K562 (cell line): Measurements from ENCODE around the gene NAV2. TPM values are rescaled to one million over a fixed set of nuclear protein-coding genes. Genes with fewer than 3 reads are reported as not detected.

Experiments used
- ATAC-seq: fragments of 200-7000 bp; cut with Tn5 transposase; 3 replicates; pipeline ENCODE4 v1.9.1; 2020; ENCODE audit warnings: moderate library complexity
- BruUV-seq: library from RNA; stranded (reverse); fragments of 400-500 nt; replicated peaks from 2 replicates; lab custom pipeline; 2021; lab: Mats Ljungman, UMichigan
- CTCF ChIA-PET: fragments of 300-600 bp; formaldehyde crosslinking; extraction: SDS; loops from one replicate; lab custom pipeline; 2021; ENCODE audit warnings: low intra/inter-chr PET ratio; lab: Yijun Ruan, JAX
- POLR2A ChIA-PET: fragments of 300-600, 350-650 bp; sonication (Branson Sonifier 250); formaldehyde crosslinking; extraction: SDS; loops from one replicate; lab custom pipeline; 2021; ENCODE audit warnings: antibody characterized with exemption, inconsistent platforms; lab: Yijun Ruan, JAX
- DNase-seq, 4 experiments: peaks; one replicate each; pipeline versions ENCODE4 v3.0.0 to v3.0.0-alpha.2; 2011 to 2018; ENCODE audit warnings: low spot score in 3 of 4, mixed read lengths in 3 of 4; ENCODE audit errors: extremely low read depth in 1 of 4
- FAIRE-seq: peaks from 2 replicates; lab custom pipeline; 2011; peaks lifted over from hg19 to GRCh38; lab: Jason Lieb, UNC
- H2AFZ ChIP-seq: 2 replicates; pipeline ENCODE4 v1.6.0; 2011; ENCODE audit warnings: low read depth, low read length, control low read depth, inconsistent platforms
- H3K27ac ChIP-seq: fragments of 200-600 bp; 3 replicates; pipeline ENCODE4 v1.8.0; 2011; ENCODE audit warnings: low read depth, mild to moderate bottlenecking, control low read depth, inconsistent platforms, low read length, moderate library complexity, mixed read lengths; ENCODE audit errors: extremely low read depth
- H3K27me3 ChIP-seq, 2 experiments: fragments of 300-600 bp in 1 of 2; 2 replicates in 1 of 2; 3 replicates in 1 of 2; pipeline versions ENCODE4 v1.6.0 to v1.8.0; 2011; ENCODE audit warnings: inconsistent platforms in 2 of 2, low read length in 2 of 2, mild to moderate bottlenecking in 1 of 2, mixed read lengths in 1 of 2, moderate library complexity in 1 of 2; ENCODE audit not compliant: control insufficient read depth in 2 of 2, insufficient read depth in 2 of 2
- H3K36me3 ChIP-seq: fragments of 300-600 bp; 3 replicates; pipeline ENCODE4 v1.8.0; 2011; ENCODE audit warnings: mild to moderate bottlenecking, low read length, inconsistent platforms; ENCODE audit not compliant: control insufficient read depth, insufficient read depth
- H3K4me1 ChIP-seq, 2 experiments: fragments of 200-600 bp in 1 of 2; replicated peaks in 1 of 2; 2 replicates in 1 of 2; 3 replicates in 1 of 2; pipeline versions ENCODE4 v1.5.1 to v1.8.0; 2011; ENCODE audit warnings: inconsistent platforms in 2 of 2, low read length in 2 of 2, mild to moderate bottlenecking in 1 of 2, mixed read lengths in 1 of 2, moderate library complexity in 1 of 2; ENCODE audit not compliant: control insufficient read depth in 2 of 2, insufficient read depth in 2 of 2
- H3K4me2 ChIP-seq: 2 replicates; pipeline ENCODE4 v1.6.1; 2011; ENCODE audit warnings: low read length, control low read depth, inconsistent platforms, mixed read lengths; ENCODE audit not compliant: insufficient read depth
- H3K4me3 ChIP-seq: fragments of 200-600 bp; sonication (generic), shearing (Covaris generic); 2 replicates; pipeline ENCODE4 v1.5.1; 2016; ENCODE audit warnings: control low read depth, inconsistent platforms
- H3K79me2 ChIP-seq: fragments of 200-600 bp; 3 replicates; pipeline ENCODE4 v1.8.0; 2011; ENCODE audit warnings: low read length, inconsistent platforms; ENCODE audit not compliant: control insufficient read depth, insufficient read depth
- H3K9ac ChIP-seq, 2 experiments: 2 replicates each; pipeline versions ENCODE4 v1.6.0 to v1.6.1; 2011; ENCODE audit warnings: low read depth in 2 of 2, low read length in 2 of 2, control low read depth in 1 of 2, inconsistent platforms in 1 of 2, mild to moderate bottlenecking in 1 of 2, mixed read lengths in 1 of 2; ENCODE audit not compliant: insufficient read depth in 1 of 2
- H3K9me1 ChIP-seq: one replicate; pipeline ENCODE4 v1.6.0; 2011; ENCODE audit warnings: inconsistent platforms, mild to moderate bottlenecking, low read length, moderate library complexity; ENCODE audit not compliant: control insufficient read depth, insufficient read depth
- H3K9me3 ChIP-seq: replicated peaks from 2 replicates; pipeline ENCODE4 v1.5.1; 2011; ENCODE audit warnings: low read depth, low read length, inconsistent platforms; ENCODE audit not compliant: control insufficient read depth, insufficient read depth
- H4K20me1 ChIP-seq: replicated peaks from 2 replicates; pipeline ENCODE4 v1.6.1; 2011; ENCODE audit warnings: low read length, inconsistent platforms, mixed read lengths; ENCODE audit not compliant: control insufficient read depth, insufficient read depth
- RAD21 ChIP-seq, 2 experiments: fragments of 250-450 bp in 1 of 2; fragments of 450-650 bp in 1 of 2; sonication (Bioruptor Pico) in 1 of 2; formaldehyde crosslinking in 1 of 2; IDR thresholded peaks in 1 of 2; conservative IDR thresholded peaks in 1 of 2; 2 replicates each; pipeline versions ENCODE4 v1.4.0 to v1.8.0; 2020 to 2022; ENCODE audit warnings: mild to moderate bottlenecking in 2 of 2, moderate library complexity in 1 of 2
- RCOR1 ChIP-seq, 2 experiments: IDR thresholded peaks; 2 replicates each; pipeline ENCODE4 v1.6.1; 2012; ENCODE audit warnings: low read depth in 2 of 2, low read length in 2 of 2, borderline replicate concordance in 1 of 2, improper control_type of control experiment in 1 of 2
- SMC3 ChIP-seq: conservative IDR thresholded peaks from 2 replicates; pipeline ENCODE4 v1.6.1; 2011; ENCODE audit warnings: low read depth, low read length, improper control_type of control experiment; ENCODE audit not compliant: insufficient read depth
- STAG1 ChIP-seq: sonication (generic); formaldehyde crosslinking; IDR thresholded peaks from 2 replicates; pipeline ENCODE4 v1.5.0; 2020; ENCODE audit warnings: missing genetic modification reagents, borderline replicate concordance
- ZNF445 ChIP-seq: fragments of 250-450 bp; sonication (Bioruptor Pico); IDR thresholded peaks from 2 replicates; pipeline ENCODE4 v1.4.0; 2020; ENCODE audit warnings: low read depth, mild to moderate bottlenecking, moderate library complexity
- WGBS: fragments of 100-300 bp; shearing (Covaris generic); methylation state at CpG from one replicate; pipeline ENCODE4 v1.1.6; 2016; ENCODE audit warnings: low coverage, mixed read lengths; ENCODE audit not compliant: insufficient coverage; ENCODE audit errors: missing lambda C conversion rate; 5-methylcytosine and 5-hydroxymethylcytosine counted together
- in situ Hi-C: fragments of 300-500 bp; cut with MboI; formaldehyde crosslinking; loops from 4 replicates; pipeline ENCODE4 v1.15.0; 2018; ENCODE audit warnings: inconsistent platforms, mixed read lengths
- intact Hi-C: fragments of 100-400 bp; cut with micrococcal nuclease; formaldehyde crosslinking; loops from 2 replicates; pipeline ENCODE4 v1.14.2; 2022
- polyA plus RNA-seq, 8 experiments: library from polyadenylated mRNA; depleted of rRNA in 4 of 8; stranded (reverse) in 5 of 8; unstranded in 3 of 8; fragments of >200 nt; fragmentation: Nextera tagmentation in 2 of 8; fragmentation: Illumina TruSeq in 1 of 8; extraction: Ambion mirVana in 2 of 8; extraction: Trizol in 1 of 8; gene quantifications; 2 replicates each; pipeline versions ENCODE4 v1.2.1 to v1.2.3, GENCODE V29; 2011 to 2014; ENCODE audit warnings: inconsistent platforms in 1 of 8, missing spikeins in 1 of 8
- total RNA-seq, 7 experiments: library from RNA; depleted of rRNA in 6 of 7; stranded (reverse); fragments of >200 nt in 6 of 7; fragmentation: Illumina TruSeq in 2 of 7; extraction: Trizol in 2 of 7; gene quantifications; 2 replicates each; pipeline versions ENCODE4 v1.2.1 to v1.2.3, GENCODE V29; 2011 to 2021; ENCODE audit warnings: low replicate concordance in 1 of 7
- TF ChIP-seq, protein P1 (sequence below), 2 experiments: IDR thresholded peaks; 2 replicates each; pipeline ENCODE4 v1.6.1; 2012; ENCODE audit warnings: improper control_type of control experiment in 2 of 2, low read depth in 2 of 2, low read length in 2 of 2, borderline replicate concordance in 1 of 2
- TF ChIP-seq, protein P2 (sequence below), 2 experiments: fragments of 450-650 bp; formaldehyde crosslinking in 1 of 2; IDR thresholded peaks; 2 replicates each; pipeline versions ENCODE4 v1.4.0 to v1.6.1; 2014 to 2020; ENCODE audit warnings: mild to moderate bottlenecking in 2 of 2, borderline replicate concordance in 1 of 2, low read depth in 1 of 2

Gene NAV2
- total and polyA plus RNA-seq, 9 of the 15 experiments (the other 6 are each of a cell fraction or from before 2014, with no cell fraction given): 0.03 to 0.35 (median 0.05) TPM

DNA sequence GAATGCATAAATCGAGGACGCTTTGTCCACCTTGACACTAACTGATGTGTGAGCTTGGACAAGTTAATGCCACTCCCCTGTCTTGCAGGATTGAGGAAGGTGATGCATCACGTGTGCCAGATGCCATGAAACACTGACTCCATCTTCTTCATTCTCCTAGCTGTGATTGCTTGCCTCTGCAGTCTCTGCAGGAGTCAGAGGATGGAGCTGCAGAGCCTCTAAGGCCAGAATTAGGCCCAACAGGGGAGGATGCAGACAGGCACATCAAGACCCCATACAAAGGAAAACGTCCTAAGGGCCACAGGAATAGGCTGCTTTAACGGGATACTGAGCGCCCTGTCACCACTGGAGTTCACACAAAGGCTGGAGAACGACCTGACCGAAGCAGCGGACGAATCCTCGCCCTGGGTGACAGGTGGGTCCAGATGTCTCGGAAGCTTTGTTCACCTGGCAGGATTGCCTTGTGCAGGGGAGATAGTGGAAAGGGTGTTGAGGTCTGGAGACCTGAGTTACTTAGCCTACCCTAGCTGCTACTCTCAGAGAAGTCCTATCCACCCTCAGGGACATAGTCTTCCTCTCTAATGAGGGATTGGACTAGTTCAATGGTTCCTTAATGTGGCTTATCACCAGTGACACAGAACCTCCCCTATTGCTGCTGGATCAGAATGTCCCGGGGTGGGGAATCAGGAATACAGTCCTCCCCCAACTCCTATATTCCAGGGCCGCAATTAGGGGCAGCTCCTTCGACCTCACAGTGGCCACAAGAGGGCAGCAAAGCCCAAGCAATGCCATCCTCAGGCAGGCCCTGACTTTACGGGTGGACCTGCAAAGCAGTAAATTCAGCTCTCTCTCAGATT, 415.3 kb downstream of the NAV2 start:
- 12% methylated on average over 16 of the region's 16 CpGs for WGBS
- H3K9me3 ChIP-seq: no peaks in the 10 kb centered on the region
- no peak overlapping the region for H3K4me3 ChIP-seq
- H4K20me1 ChIP-seq: no peaks in the 10 kb centered on the region; the same call in 1 of the 2 replicates
- in situ Hi-C loops: loop anchor here (10.0 kb wide), 1 partner anchor 487 kb away; no protein-coding TSS in a partner anchor
- no peaks in the 10 kb centered on the region for H3K9me1 ChIP-seq
- POLR2A ChIA-PET: interaction anchor here (0.6 to 1.8 kb wide), 5 partner anchors 15 to 691 kb away, joined by 3 to 8 read pairs (median 3); no protein-coding TSS in a partner anchor
- no peaks in the 10 kb centered on the region for H3K36me3 ChIP-seq
- peaks cover 2 to 25% of the 10 kb centered on the region in 2 experiments; a peak in 3 of 5 replicates for H3K27me3 ChIP-seq
- H3K27ac ChIP-seq: no peak overlapping the region
- DNase-seq (peak; percentile 70 to 81 (median 74)), ATAC-seq (peak; percentile 97), FAIRE-seq (peak; percentile 85)
- H3K79me2 ChIP-seq: no peaks in the 10 kb centered on the region
- CTCF ChIA-PET: interaction anchor here (1.3 to 1.8 kb wide), 3 partner anchors 177 to 482 kb away, joined by 3 to 7 read pairs (median 6); no protein-coding TSS in a partner anchor
- no peak overlapping the region for H3K4me2 ChIP-seq
- peaks cover 0 to 6% of the 10 kb centered on the region in 2 experiments; a peak in 2 of 5 replicates for H3K4me1 ChIP-seq
- no peak overlapping the region for H3K9ac ChIP-seq
- BruUV-seq: no TSS peak
- intact Hi-C loops: loop anchor here (1.0 to 5.0 kb wide), 6 partner anchors 223 to 544 kb away; no protein-coding TSS in a partner anchor
- H2AFZ ChIP-seq: no peak overlapping the region
- TF ChIP-seq, protein P1, sequence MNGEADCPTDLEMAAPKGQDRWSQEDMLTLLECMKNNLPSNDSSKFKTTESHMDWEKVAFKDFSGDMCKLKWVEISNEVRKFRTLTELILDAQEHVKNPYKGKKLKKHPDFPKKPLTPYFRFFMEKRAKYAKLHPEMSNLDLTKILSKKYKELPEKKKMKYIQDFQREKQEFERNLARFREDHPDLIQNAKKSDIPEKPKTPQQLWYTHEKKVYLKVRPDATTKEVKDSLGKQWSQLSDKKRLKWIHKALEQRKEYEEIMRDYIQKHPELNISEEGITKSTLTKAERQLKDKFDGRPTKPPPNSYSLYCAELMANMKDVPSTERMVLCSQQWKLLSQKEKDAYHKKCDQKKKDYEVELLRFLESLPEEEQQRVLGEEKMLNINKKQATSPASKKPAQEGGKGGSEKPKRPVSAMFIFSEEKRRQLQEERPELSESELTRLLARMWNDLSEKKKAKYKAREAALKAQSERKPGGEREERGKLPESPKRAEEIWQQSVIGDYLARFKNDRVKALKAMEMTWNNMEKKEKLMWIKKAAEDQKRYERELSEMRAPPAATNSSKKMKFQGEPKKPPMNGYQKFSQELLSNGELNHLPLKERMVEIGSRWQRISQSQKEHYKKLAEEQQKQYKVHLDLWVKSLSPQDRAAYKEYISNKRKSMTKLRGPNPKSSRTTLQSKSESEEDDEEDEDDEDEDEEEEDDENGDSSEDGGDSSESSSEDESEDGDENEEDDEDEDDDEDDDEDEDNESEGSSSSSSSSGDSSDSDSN (IDR thresholded peaks at IDR 0.05; ENCODE audit: borderline replicate concordance in 1 of 2, low read depth in 2 of 2, low read length in 2 of 2): no peak
- TF ChIP-seq, protein P2, sequence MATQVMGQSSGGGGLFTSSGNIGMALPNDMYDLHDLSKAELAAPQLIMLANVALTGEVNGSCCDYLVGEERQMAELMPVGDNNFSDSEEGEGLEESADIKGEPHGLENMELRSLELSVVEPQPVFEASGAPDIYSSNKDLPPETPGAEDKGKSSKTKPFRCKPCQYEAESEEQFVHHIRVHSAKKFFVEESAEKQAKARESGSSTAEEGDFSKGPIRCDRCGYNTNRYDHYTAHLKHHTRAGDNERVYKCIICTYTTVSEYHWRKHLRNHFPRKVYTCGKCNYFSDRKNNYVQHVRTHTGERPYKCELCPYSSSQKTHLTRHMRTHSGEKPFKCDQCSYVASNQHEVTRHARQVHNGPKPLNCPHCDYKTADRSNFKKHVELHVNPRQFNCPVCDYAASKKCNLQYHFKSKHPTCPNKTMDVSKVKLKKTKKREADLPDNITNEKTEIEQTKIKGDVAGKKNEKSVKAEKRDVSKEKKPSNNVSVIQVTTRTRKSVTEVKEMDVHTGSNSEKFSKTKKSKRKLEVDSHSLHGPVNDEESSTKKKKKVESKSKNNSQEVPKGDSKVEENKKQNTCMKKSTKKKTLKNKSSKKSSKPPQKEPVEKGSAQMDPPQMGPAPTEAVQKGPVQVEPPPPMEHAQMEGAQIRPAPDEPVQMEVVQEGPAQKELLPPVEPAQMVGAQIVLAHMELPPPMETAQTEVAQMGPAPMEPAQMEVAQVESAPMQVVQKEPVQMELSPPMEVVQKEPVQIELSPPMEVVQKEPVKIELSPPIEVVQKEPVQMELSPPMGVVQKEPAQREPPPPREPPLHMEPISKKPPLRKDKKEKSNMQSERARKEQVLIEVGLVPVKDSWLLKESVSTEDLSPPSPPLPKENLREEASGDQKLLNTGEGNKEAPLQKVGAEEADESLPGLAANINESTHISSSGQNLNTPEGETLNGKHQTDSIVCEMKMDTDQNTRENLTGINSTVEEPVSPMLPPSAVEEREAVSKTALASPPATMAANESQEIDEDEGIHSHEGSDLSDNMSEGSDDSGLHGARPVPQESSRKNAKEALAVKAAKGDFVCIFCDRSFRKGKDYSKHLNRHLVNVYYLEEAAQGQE (IDR thresholded peaks at IDR 0.05; ENCODE audit: borderline replicate concordance): peak; percentile 81; the same call in 1 of the 2 replicates
- TF ChIP-seq, protein P2 (CRISPR knock-in tag; IDR thresholded peaks at IDR 0.05; ENCODE audit: low read depth): no peak
- TF ChIP-seq RAD21 (CRISPR knock-in tag; conservative IDR thresholded peaks at IDR 0.05 in 1 of 2, IDR thresholded peaks at IDR 0.05 in 1 of 2): peak; percentile 81 to 93
- peak; percentile 90 for TF ChIP-seq STAG1 (CRISPR knock-in tag)
- TF ChIP-seq SMC3: peak; percentile 79
- no peak for TF ChIP-seq ZNF445 (CRISPR knock-in tag)
- 0 out of 4 replicates have a peak, but pooled peaks of 1 of the 2 experiments have one; percentile 5 for TF ChIP-seq RCOR1 (IDR thresholded peaks at IDR 0.05; ENCODE audit: borderline replicate concordance in 1 of 2, low read depth in 2 of 2, low read length in 2 of 2)
